Thoracic aorta (tissue), 2 donors: ENCODE data around the gene ALDH6A1. TPM values are rescaled to one million over a fixed set of nuclear protein-coding genes. Genes with fewer than 3 reads are reported as not detected.

Experiments used
- ATAC-seq: fragments of 150-250 bp; one replicate; pipeline ENCODE4 v1.8.0; 2017; ENCODE audit warnings: low read depth; ENCODE audit not compliant: insufficient number of reproducible peaks, low FRiP score
- DNase-seq: peaks from one replicate; pipeline ENCODE4 v3.0.0-alpha.2; 2020; ENCODE audit warnings: low spot score
- H3K27ac ChIP-seq, 2 donors: fragments of 200-600 bp; sonication (generic); 1 replicate in 1 of 2; 2 replicates in 1 of 2; pipeline ENCODE4 v1.5.1; 2016; ENCODE audit warnings: mild to moderate bottlenecking in 2 of 2, moderate library complexity in 2 of 2
- H3K27me3 ChIP-seq: fragments of 200-600 bp; sonication (generic); replicated peaks from 2 replicates; pipeline ENCODE4 v1.6.0; 2016; ENCODE audit warnings: mild to moderate bottlenecking; ENCODE audit not compliant: insufficient read depth
- H3K36me3 ChIP-seq: fragments of 200-600 bp; sonication (generic); one replicate; pipeline ENCODE4 v1.5.1; 2016
- H3K4me1 ChIP-seq, 2 donors: fragments of 200-600 bp; sonication (generic); 1 replicate in 1 of 2; 2 replicates in 1 of 2; pipeline versions ENCODE4 v1.5.1 to v1.6.0; 2016; ENCODE audit warnings: low read depth in 2 of 2, mild to moderate bottlenecking in 1 of 2; ENCODE audit not compliant: control insufficient read depth in 1 of 2
- H3K4me3 ChIP-seq: fragments of 200-600 bp; sonication (generic); 2 replicates; pipeline ENCODE4 v1.5.1; 2016; ENCODE audit warnings: mild to moderate bottlenecking
- H3K9me3 ChIP-seq: fragments of 200-600 bp; sonication (generic); 2 replicates; pipeline ENCODE4 v1.5.1; 2016
- total RNA-seq, 2 donors: library from RNA; depleted of rRNA; stranded (reverse); fragments of >200 nt; gene quantifications; one replicate each; pipeline versions ENCODE4 v1.1.0 to v1.2.3, GENCODE V29; 2016
- TF ChIP-seq, protein P1 (sequence below): fragments of 200-600 bp; sonication (generic); IDR thresholded peaks from one replicate; pipeline ENCODE4 v1.5.1; 2019; ENCODE audit warnings: antibody characterized with exemption

Gene ALDH6A1
- total RNA-seq, 2 donors from 2014 or later, result 20.3 to 28.5 TPM

DNA sequence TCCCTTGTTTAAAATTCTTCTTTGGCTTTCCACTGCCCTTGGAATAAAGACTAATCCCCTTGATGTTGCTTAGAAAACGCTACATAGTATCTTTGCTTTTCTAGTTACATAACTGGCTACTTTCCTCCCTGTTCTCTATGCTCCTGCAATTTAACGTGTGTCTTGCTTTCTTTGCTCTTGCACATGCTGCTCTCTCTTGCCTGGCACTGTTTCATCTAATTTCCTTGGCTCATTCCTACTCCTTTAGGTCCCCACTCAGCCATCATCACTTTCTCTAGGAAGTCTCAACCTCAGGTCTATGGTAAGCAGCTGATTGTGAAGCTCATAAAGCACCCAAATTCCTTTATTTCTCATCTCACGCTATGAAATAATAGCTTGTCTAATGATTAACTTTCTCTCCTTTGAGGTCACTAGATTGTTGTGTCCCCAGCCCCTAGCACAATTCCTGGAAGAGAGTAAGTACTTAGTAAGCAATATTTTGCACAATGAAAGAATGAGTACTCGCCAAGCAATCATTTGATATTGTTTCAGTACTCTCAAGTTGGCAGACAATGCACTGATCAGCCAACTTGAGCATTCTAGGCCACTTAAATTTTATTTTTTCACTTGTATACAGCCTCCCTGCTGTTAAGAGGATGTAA, 3.3 kb downstream of the ALDH6A1 start:
- ATAC-seq (no peak), DNase-seq (no peak)
- no peak overlapping the region for H3K27ac ChIP-seq
- H3K36me3 ChIP-seq, result no peaks in the 10 kb centered on the region
- peaks cover 11 to 22% of the 10 kb centered on the region in 2 donors for H3K4me1 ChIP-seq
- TF ChIP-seq, protein P1, sequence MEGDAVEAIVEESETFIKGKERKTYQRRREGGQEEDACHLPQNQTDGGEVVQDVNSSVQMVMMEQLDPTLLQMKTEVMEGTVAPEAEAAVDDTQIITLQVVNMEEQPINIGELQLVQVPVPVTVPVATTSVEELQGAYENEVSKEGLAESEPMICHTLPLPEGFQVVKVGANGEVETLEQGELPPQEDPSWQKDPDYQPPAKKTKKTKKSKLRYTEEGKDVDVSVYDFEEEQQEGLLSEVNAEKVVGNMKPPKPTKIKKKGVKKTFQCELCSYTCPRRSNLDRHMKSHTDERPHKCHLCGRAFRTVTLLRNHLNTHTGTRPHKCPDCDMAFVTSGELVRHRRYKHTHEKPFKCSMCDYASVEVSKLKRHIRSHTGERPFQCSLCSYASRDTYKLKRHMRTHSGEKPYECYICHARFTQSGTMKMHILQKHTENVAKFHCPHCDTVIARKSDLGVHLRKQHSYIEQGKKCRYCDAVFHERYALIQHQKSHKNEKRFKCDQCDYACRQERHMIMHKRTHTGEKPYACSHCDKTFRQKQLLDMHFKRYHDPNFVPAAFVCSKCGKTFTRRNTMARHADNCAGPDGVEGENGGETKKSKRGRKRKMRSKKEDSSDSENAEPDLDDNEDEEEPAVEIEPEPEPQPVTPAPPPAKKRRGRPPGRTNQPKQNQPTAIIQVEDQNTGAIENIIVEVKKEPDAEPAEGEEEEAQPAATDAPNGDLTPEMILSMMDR, result no peak
- H3K27me3 ChIP-seq, result no peaks in the 10 kb centered on the region
- no peak overlapping the region for H3K4me3 ChIP-seq
- no peaks in the 10 kb centered on the region for H3K9me3 ChIP-seq

DNA sequence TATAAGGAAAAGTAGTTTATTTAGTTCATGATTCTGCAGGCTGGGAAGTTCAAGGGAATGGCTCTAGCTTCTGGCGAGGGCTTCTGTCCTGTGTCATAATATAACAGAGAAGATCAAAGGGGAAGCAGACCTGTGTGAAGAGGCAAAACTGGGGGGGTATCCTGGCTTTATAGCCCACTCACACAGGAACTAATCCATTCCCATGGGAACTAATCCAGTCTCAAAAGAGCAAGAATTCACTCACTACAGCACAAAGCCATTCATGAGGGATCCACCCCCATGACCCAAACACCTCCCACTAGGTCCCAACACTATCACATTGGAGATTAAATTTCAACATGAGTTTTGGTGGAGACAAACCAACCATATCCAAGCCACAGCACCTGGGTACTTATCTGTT, 6.9 kb downstream of the ALDH6A1 start:
- TF ChIP-seq, protein P1, result no peak
- ATAC-seq, result no peak
- peaks cover 0 to under 1% of the 10 kb centered on the region in 2 donors for H3K4me1 ChIP-seq

DNA sequence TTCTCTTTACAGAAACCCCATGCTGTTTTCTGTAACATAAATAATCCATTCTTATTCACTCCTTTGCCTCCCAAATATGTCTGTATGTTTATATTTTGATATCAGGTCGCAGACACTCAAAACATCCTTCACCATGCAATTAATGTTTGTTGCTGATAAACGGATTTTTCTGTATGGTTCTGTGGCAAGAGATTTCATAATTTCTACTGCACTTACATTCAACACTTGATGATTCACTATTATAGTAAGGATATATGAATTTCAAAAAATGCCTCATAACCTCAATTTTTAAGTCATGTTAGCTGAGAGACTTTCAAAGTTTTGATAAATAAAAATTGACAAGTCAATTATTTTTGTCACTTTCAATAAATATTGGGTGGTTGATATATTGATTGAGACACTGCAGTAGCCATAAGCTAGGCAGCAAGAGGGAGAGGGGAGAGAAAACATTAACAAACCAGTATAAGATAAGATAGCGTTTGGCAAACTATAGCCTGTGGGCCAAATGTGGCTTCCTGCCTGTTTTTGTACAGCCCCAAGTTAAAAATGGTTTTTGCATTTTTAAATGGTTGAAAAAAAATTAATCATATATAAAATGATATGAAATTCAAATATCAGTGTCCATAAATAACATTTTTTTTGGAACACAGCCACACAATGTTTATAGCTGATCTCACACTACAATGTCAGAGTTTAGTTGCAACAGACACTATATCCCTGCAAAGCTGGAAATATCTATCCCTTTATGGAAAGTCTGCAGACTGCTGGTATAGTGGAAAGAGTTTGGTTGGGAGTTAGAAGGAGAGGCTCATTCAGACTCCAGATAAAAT, 18.3 kb downstream of the ALDH6A1 start:
- Histone ChIP-seq H3K4me3 (no peak overlapping the region), H3K27ac (no peak overlapping the region), H3K9me3 (no peaks in the 10 kb centered on the region), H3K27me3 (no peaks in the 10 kb centered on the region), H3K36me3 (peaks cover 67% of the 10 kb centered on the region), H3K4me1 (no peaks in the 10 kb centered on the region)
- TF ChIP-seq, protein P1, result no peak
- ATAC-seq, result no peak
- DNase-seq, result no peak

More for the DNA sequence above, 6.9 kb downstream of the ALDH6A1 start:
- Histone ChIP-seq H3K9me3 (no peaks in the 10 kb centered on the region), H3K27ac (no peak overlapping the region), H3K27me3 (no peaks in the 10 kb centered on the region), H3K4me3 (no peak overlapping the region), H3K36me3 (peaks cover 9% of the 10 kb centered on the region)
- DNase-seq, result no peak

DNA sequence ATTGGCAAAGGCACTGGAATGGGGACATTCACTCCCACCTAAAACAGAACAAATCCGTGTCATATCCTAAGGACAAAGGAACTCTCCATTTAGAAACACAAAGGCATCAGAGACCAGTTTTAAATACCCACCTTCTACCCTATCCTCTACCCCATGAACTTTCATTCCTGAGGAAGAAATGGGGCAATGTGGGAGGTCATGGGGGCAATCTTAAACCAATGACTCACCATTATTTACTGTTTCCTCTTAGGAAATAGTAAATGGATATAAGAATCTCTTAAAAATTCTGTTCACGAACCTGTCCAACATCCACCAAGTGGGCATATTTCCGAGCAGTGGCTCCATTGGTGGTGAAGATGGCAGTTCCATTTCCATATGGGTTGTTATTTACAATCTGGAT, 19.4 kb downstream of the ALDH6A1 start:
- TF ChIP-seq, protein P1, result no peak
- no peaks in the 10 kb centered on the region for H3K4me1 ChIP-seq
- DNase-seq (no peak), ATAC-seq (no peak)
- H3K27ac ChIP-seq, result no peak overlapping the region
- H3K9me3 ChIP-seq, result no peaks in the 10 kb centered on the region
- no peak overlapping the region for H3K4me3 ChIP-seq
- no peaks in the 10 kb centered on the region for H3K27me3 ChIP-seq
- peaks cover 69% of the 10 kb centered on the region for H3K36me3 ChIP-seq

DNA sequence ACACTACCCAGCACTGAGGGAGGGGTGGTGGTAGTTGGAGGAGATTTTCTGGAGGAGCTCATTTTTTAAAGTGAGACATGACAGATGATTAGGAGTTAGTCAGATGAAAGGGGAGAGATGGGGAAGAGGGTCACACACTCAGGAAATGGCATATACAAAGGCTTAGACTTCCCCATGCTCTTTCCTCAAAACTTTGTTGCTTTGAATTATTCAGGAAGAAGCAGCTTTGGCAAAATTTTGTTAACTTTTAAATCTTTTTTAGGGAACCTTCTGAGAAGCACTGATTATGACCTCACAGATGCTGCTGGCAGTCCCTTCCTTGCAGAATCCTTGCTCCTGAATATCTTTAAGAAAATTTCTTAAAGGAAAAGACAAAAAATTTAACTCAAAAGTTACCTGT, 19.8 kb downstream of the ALDH6A1 start:
- ATAC-seq (no peak), DNase-seq (no peak)
- no peak overlapping the region for H3K27ac ChIP-seq
- H3K36me3 ChIP-seq, result peaks cover 67% of the 10 kb centered on the region
- no peaks in the 10 kb centered on the region for H3K9me3 ChIP-seq
- H3K4me1 ChIP-seq, result no peaks in the 10 kb centered on the region
- no peaks in the 10 kb centered on the region for H3K27me3 ChIP-seq
- H3K4me3 ChIP-seq, result no peak overlapping the region
- TF ChIP-seq, protein P1, result no peak
